HG03354 (cell line): ENCODE data around the gene GPC2.

Experiments
- ATAC-seq: cut with Tn5 transposase; IDR thresholded peaks from one replicate; pipeline ENCODE4 v1.9.1; 2021; ENCODE audit warnings: mild to moderate bottlenecking; ENCODE audit not compliant: unreplicated experiment, poor library complexity, severe bottlenecking

Gene GPC2

DNA sequence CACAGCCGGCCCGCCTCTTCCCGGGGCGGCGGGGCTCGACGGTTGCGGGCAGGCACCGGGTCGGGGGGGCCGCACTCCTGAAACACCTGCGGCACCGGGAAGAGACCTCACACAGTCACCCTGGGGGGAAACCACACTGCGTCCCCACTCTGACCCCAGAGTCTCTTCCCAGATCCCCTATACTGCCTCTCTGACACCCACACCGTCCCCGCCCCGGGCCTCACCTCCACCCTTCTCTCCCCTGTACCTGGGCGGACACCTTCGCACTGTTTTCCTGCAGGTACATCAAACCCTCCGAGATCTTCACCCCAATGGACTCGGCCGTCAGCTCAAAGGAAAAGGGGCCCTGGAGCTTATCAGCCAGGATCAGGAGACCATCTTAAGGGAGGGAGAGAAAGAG is 5.3 kb downstream of the GPC2 start:
- ATAC-seq = no peak

- ATAC-seq = no peak
Measured at GRCh38 chr7:100171087-100171681, 6.0 kb downstream of the GPC2 start.

DNA sequence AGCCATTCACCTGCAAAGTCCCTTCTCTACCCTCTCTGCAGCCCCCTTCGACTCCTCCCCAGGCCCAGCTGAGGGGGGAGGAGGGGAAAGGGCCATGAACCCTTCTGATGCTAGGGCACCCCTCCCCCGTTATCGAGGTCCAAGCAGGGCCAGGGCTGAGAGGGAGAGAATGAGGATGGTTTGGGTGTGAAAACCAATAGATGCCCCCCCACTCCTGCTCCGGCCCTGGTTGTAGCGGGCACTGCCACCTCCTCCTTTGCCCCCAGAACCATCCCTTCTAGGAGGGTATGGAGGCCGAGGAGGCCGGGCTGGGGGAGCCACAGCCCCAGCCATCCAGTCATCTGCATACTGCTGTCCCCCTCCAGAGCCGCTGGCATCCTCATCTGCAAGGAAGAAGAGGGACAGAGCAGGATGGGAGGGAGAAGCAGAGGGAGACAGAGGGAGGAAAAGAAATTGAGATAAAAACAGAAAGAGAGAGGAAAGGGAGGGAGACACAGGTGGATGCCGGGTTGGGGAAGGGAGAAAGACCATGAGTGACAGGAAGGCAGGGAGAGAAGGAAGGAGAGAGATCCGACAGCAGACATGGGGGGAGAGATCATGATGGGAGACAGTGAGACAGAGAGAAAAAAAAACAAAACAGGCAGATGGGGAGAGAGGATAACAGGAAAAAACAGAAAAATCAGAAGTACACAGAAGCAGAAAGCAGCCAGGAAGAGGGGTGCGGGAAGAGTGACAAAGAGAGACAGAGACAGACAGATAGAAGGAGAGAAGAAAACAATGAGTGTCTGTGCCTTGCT is 6.9 kb downstream of the GPC2 start:
- ATAC-seq = no peak

GRCh38 chr7:100169147-100169850 is 7.9 kb downstream of the GPC2 start:
- ATAC-seq = no peak

DNA sequence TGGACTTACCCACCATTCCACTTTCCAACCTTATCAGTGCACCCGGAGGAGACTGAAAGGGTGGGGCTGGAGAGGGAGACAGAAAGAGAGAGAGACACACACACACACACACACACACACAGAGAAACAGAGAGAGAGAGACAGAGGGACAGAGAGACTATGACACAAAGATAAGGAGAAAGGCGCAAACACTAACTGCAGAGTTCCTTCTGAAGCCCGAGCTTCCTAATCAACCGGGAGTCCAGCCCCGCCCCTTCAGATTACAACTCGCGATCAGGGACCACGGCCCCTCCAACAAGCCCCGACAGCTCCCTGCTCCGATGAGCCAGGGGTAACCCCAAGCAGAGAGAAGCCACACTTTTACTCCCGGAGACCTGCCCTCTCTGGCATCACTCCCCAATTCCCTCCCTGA is 9.3 kb downstream of the GPC2 start:
- no peak for ATAC-seq

DNA sequence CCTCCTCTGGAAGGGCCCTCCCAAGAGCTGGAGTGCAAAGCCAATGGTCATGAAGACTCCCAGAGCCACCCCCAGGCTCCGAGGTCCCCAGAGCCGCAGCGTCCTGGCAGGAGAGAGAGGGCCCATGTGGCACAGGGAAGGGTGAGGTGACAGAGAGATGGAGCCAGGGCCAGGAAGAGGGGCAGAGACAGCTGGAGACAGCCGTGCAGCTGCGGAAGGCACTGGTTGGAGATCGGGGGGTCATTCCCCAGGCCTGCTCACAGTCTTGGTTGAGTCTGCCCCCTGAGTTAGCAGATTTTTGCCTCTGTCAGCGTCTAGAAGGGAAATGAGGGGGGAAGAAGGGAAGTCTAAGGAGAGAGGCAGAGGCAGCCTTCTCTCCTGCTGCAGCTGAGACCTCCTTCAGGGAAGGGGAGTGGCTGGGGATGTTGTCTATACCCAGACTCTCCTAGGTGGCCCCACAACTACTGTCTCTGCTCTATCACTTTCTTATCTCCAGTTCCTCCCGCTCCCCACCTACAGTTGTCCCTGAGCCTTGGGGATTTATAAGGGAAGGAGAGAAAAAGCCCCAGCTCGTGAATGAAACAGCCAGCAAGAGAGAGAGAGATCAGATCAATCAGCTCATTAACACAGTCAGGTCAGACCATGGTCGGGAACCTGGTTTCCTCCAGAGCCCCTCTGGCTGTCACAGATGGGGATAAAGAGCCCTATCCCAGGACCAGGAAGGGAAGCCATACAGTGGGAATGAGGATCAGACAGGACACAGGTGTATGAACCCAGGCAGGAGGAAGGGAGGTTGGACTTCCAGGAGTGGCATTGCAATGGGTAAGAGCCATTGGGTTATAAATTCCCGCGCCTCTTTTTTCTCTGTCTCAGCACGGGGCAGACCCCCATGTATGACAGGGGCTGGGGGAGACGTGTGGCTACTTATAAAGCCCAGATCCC is 9.9 kb downstream of the GPC2 start:
- ATAC-seq = no peak

- no peak for ATAC-seq
Measured at GRCh38 chr7:100166317-100166940, 10.8 kb downstream of the GPC2 start.

- no peak for ATAC-seq
Measured at GRCh38 chr7:100163871-100164270, 13.3 kb downstream of the GPC2 start.

GRCh38 chr7:100163006-100163531 is 14.1 kb downstream of the GPC2 start:
- no peak for ATAC-seq

- no peak for ATAC-seq
Measured at GRCh38 chr7:100160067-100160466, 17.1 kb downstream of the GPC2 start.

- no peak for ATAC-seq
Measured at GRCh38 chr7:100159099-100159623, 18.0 kb downstream of the GPC2 start.

GRCh38 chr7:100158229-100159098 is 18.7 kb downstream of the GPC2 start, which contains the start of gene TRAPPC14:
Gene TRAPPC14, minus strand, starts transcription at chr7:100158723. Its CDS starts 224 bp downstream, at chr7:100158499.
- peak; percentile 85 for ATAC-seq

- ATAC-seq = no peak
Measured at GRCh38 chr7:100157334-100158228, 19.6 kb downstream of the GPC2 start.

GRCh38 chr7:100157069-100157333 is 20.2 kb downstream of the GPC2 start:
- no peak for ATAC-seq

DNA sequence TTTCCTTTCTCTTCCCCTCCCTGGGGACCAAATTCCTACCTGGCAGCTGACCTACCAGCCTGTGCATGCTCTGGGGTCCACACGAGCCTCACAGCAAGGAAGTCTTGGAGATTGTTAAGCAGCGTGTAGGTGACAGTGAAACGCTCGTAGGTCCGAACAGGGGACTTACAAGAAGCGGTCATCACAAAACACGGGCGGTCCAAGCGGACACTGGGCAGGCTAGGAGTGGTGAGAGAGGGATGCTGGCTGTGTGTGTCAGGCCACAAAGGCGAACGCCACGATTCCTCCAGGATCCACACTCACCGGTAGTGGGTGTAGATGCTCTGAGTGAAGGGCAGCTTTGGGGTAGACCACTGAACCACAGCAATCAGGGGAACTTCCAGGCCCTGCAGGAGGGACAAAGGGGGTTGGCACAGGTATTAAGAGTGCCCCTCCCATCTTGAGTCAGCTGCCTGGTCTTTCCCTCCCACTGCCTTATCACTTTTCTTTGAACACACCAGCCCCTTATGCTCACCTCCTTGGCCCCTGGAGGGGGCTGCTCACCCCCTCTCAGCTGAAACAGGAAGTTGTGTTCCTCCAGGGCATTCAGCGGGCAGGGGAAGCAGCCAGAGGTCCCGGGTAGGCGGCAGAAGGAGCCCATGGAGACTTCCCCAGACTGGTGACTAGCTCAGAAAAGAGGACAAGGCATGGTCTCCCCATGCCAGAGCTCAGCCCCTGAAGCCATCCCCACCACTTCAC is 20.7 kb downstream of the GPC2 start:
- ATAC-seq = no peak

DNA sequence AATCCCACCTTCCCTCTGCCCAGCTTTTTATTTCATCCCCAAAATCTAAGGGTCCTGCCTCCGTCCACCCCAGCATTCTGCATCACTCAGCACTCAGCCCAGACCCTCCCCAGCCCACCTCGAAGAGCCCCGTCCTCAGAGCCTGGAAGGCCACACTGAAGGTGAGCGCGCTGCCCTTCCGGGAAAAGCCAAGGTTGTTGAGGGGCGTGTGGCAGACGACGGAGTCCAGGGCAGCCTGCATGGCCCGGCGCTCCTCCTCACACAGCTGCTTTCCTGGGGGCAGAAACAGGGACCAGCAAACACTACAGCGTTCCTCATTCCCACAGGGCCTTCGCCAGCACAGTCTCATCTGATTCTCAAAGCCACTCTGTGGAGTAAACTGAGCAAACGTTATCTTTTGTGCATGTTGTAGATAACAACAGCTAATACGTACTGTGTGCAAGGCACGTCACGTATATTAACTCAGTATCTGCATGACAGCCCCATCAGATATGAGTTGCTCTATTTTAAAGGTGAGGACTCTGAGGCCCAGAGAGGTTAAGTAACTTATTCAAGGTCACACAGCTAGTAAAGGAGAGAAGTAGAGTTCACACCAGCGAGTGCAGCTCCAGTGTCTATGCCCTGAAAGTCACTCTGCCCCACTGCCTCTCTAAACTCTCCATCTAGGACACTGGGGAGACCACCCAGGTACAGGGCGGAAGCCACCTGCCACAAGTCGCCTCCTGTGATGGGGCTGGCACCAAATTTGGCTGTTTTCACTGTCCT is 21.4 kb downstream of the GPC2 start:
- ATAC-seq = no peak
